KOPT-K1 (cell line): Measurements from ENCODE around the gene FAM222B.
"Not testable (repeated sequence)": the region's sequence is repeated elsewhere in the genome, so short reads cannot be mapped to it uniquely, and the experiment has no call there.

Experiments
- H3K27ac ChIP-seq: fragments of 200-600 bp; sonication (generic); 2 replicates; pipeline ENCODE4 v1.5.1; 2016; ENCODE audit warnings: antibody characterized with exemption, mild to moderate bottlenecking, low read depth, low read length; ENCODE audit not compliant: poor library complexity, severe bottlenecking
- H3K36me3 ChIP-seq: fragments of 200-600 bp; sonication (generic); 2 replicates; pipeline ENCODE4 v1.5.1; 2017; ENCODE audit warnings: antibody characterized with exemption, mild to moderate bottlenecking, low read length, moderate library complexity; ENCODE audit not compliant: insufficient read depth
- H3K9me3 ChIP-seq: fragments of 200-600 bp; sonication (generic); 2 replicates; pipeline ENCODE4 v1.5.1; 2017; ENCODE audit warnings: antibody characterized with exemption, low read length, mild to moderate bottlenecking; ENCODE audit not compliant: insufficient read depth, poor library complexity, severe bottlenecking

The FAM222B gene

DNA sequence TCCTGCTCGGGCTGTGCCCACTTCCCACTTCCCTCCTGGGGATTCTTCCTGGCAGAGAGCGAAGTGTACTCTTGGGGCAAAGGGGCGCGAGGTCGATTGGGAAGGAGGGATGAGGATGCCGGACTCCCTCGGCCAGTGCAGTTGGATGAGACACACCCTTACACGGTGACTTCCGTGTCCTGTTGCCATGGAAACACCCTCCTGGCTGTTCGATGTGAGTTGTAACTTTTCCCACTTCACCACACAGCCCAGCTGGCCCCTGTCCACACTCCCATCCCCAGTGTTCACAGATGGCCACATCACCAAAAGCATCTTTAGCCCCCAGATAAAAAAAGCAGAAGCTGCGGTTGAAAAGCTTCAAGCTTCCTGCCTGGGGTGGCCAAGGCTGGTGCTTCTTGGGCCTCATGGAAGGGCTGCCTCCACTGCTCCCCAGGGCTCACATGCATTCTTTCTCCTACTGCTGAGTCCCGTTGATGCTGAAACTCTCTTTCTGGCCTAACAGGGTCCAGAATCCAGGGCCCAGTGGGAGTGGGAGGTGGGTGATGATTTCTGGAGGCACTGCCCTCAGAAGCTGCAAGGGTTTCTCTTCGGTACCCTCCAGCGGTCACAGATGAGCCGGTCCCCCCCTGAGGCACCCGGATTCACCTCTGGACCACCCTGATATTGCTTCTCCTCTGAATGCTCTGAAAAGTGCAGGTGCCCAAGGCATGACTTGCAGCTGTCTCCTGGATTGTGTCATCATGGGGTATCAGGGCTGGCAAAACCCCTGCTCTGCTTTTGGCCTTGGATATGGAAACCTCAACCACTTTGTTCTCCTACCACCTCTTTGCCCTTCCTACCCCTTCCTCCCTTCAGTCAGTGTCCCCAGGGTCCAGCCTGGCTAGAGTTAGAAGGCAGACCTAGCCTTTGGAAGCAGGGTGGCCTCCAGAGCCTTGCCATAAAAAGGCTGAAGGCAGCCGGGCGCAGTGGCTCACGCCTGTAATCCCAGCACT lies 100.9 kb downstream of the FAM222B start:
- no peaks in the 10 kb centered on the region for H3K9me3 ChIP-seq
- peaks cover 4% of the 10 kb centered on the region; the same call in 1 of the 2 replicates for H3K36me3 ChIP-seq
- no peak overlapping the region for H3K27ac ChIP-seq

DNA sequence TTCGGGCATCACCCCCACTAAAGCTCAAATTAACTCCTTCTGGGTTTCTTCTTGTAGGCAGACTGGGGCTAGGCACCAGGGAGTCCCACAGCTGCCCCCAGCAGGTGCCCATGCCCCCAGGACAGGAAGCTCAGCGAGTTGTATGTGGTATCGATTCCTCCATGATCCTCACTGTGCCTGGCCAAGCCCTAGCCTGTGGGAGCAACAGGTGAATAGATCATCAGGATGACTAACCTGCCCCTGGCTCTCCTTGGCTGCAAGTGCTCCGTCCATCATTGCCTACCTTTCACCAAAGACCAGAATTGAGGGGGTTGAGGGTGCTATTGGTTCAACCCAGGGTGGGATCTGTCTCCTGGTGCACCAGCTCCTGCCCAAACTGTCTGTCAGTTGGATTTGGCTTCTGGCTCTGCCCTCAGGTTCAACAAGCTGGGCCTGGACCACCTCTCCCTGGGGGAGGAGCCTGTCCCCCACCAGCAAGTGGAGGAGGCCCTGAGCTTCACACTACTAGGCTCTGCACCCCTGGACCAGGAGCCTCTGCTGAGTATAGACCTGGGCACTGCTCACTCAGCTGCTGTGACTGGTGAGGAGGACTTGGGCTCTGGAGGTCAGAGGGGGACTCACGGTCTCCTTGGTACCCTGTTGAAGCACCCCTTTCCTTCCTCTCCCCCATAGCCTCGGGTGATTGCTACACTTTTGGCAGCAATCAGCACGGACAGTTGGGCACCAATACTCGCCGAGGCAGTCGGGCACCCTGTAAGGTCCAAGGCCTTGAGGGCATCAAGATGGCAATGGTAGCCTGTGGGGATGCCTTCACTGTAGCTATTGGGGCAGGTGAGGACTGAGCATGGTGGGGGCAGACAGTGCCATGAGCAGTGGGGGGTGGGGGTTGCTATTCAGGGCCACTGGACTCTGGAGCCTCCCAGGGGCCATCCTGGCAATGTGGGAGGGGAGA lies 101.9 kb downstream of the FAM222B start:
- no peaks in the 10 kb centered on the region for H3K36me3 ChIP-seq
- no peak overlapping the region for H3K27ac ChIP-seq
- no peaks in the 10 kb centered on the region for H3K9me3 ChIP-seq

DNA sequence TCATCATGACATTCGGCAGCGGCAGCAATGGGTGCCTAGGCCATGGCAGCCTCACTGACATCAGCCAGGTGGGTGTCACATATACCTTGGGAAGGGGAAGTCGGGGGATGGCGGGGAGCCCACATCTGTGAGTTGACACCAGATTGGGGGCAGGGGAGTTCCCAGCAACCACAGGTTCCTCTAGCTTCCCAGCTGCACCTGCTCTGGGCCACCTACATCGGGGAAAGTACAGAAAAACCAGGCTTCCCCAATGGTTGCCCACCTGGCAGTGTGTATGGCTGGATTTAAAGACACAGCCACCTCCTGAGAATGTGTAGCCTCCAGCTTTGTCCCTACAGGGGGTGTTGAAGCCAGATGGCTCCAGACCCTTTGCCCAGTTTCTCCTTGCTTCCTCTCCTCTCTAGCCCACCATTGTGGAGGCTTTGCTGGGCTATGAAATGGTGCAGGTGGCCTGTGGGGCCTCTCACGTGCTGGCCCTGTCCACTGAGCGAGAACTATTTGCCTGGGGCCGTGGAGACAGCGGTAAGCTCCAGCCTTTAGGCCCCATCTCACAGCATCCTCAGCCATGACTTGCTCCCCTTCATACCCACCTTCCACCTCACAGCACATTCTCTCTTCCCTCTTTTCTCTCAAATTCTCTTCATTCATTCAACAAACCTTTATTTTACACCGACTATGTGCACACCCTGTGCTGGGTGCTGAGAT lies 103.8 kb downstream of the FAM222B start:
- Histone ChIP-seq H3K36me3 (no peaks in the 10 kb centered on the region), H3K9me3 (no peaks in the 10 kb centered on the region), H3K27ac (no peak overlapping the region)

DNA sequence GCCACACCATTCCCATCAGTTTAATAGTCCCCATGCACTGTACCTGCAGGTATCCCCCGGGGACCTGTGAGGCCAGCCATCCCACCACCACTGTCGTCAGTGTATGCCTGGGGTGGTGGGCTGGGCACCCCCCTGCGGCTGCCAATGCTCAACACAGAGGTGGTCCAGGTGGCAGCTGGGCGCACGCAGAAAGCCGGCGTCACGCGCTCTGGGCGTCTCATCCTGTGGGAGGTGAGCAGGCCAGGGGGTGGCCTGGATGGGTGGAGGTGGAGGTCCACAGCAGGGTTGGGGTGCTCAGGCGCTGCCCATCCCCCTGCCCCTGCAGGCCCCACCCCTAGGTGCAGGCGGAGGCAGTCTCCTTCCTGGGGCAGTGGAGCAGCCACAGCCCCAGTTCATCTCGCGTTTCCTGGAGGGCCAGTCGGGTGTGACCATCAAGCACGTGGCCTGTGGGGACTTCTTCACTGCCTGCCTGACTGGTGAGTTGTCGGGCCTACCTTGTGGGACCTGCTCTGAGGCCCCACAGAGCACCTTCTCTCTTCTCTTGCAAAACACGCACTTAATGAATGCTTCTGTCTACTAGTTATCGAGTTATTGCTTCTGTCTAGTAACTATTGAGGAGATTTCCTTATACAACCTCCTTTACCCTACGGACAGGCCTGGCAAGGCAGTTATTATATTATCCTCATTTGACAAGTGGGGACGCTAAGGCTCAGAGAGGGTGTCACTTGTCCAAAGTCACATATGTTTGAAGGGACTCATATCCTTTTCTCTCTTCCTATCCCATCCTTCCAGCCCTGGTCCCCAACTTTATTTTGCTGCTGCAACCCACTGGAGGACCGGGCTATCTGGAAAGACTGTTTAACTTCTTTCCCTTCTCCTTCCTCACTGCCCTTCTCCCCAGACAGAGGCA lies 104.6 kb downstream of the FAM222B start:
- Histone ChIP-seq H3K36me3 (no peaks in the 10 kb centered on the region), H3K9me3 (no peaks in the 10 kb centered on the region), H3K27ac (no peak overlapping the region)

DNA sequence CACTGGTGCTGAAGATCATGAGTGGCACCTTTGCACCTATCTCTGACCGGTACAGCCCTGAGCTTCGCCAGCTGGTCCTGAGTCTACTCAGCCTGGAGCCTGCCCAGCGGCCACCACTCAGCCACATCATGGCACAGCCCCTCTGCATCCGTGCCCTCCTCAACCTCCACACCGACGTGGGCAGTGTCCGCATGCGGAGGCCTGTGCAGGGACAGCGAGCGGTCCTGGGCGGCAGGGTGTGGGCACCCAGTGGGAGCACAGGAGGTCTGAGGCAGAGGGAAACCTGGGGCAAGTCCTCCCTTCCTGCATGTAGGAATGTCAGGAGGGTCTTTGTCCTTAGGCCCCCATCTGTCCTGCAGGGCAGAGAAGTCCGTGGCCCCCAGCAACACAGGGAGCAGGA lies 105.3 kb downstream of the FAM222B start:
- Histone ChIP-seq H3K36me3 (no peaks in the 10 kb centered on the region), H3K27ac (no peak overlapping the region)

DNA sequence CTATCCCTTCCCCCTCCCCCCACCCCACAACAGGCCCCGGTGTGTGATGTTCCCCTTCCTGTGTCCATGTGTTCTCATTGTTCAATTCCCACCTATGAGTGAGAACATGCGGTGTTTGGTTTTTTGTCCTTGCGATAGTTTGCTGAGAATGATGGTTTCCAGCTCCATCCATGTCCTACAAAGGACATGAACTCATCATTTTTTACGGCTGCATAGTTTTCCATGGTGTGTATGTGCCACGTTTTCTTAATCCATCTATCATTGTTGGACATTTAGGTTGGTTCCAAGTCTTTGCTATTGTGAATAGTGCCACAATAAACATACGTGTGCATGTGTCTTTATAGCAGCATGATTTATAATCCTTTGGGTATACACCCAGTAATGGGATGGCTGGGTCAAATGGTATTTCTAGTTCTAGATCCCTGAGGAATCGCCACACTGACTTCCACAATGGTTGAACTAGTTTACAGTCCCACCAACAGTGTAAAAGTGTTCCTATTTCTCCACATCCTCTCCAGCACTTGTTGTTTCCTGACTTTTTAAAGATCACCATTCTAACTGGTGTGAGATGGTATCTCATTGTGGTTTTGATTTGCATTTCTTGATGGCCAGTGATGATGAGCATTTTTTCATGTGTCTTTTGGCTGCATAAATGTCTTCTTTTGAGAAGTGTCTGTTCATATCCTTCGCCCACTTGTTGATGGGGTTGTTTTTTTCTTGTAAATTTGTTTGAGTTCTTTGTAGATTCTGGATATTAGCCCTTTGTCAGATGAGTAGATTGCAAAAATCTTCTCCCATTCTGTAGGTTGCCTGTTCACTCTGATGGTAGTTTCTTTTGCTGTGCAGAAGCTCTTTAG lies 106.4 kb downstream of the FAM222B start:
- not testable (repeated sequence) for H3K27ac ChIP-seq, H3K9me3 ChIP-seq, H3K36me3 ChIP-seq

More for the DNA sequence above, 105.3 kb downstream of the FAM222B start:
- no peaks in the 10 kb centered on the region for H3K9me3 ChIP-seq

DNA sequence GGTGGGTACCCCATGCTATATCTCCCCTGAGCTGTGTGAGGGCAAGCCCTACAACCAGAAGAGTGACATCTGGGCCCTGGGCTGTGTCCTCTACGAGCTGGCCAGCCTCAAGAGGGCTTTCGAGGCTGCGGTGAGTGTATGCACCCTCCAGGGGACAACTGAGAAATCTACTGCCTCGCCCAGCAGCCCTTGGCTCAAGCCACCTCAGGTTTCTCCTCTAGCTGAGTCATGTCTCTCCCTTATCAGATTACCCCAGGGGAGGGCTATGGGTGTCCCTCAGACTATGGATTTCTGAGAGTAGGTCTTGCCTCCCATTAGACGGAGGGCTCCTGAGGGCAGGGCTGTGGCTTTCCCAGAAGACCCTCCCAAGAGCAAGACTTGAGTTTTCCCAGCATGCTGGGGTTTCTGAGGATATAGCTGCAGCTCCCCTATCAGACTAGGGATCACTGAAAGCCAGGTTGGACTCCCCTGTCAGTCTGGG lies 107.3 kb downstream of the FAM222B start:
- no peak overlapping the region for H3K27ac ChIP-seq
- no peaks in the 10 kb centered on the region for H3K36me3 ChIP-seq
- no peaks in the 10 kb centered on the region for H3K9me3 ChIP-seq

DNA sequence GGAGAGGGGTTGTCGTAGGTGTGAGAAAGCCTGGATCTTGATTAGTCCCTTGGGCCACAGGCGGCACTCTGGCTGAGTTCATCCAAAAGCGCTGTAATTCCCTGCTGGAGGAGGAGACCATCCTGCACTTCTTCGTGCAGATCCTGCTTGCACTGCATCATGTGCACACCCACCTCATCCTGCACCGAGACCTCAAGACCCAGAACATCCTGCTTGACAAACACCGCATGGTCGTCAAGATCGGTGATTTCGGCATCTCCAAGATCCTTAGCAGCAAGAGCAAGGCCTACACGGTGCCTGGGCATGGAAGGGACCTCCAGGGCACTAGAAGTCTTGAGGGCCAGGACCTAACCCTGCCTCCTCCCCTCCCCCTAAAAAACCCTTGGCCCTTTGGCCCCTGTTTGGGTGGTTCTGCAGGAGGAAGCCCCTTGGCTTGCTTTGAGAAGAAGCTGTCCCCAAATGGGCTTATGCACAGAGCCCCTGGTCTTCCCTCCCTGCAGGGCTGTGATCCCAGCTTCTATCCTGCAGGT lies 107.8 kb downstream of the FAM222B start:
- Histone ChIP-seq H3K9me3 (no peaks in the 10 kb centered on the region), H3K27ac (no peak overlapping the region)

DNA sequence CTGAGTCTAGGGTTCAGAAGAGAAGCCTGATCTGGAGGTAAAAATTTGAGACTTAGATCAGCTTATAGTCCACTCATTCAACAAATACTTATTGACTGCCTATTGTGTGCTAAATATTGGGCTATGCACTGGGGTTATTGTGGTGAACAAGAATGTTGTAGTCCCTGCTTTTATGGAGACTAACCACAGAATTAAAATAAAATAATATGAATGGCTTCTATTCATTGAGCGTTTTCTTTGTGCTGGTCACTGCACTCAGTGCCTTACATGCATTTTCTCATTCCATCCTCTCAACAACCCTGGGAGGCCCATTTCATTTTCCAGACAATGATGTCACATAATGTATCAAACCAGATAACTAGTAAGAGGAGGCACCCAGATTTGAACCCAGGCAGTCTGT lies 109.2 kb downstream of the FAM222B start:
- Histone ChIP-seq H3K9me3 (no peaks in the 10 kb centered on the region), H3K27ac (no peak overlapping the region), H3K36me3 (no peaks in the 10 kb centered on the region)

More for the DNA sequence above, 107.8 kb downstream of the FAM222B start:
- no peaks in the 10 kb centered on the region for H3K36me3 ChIP-seq

DNA sequence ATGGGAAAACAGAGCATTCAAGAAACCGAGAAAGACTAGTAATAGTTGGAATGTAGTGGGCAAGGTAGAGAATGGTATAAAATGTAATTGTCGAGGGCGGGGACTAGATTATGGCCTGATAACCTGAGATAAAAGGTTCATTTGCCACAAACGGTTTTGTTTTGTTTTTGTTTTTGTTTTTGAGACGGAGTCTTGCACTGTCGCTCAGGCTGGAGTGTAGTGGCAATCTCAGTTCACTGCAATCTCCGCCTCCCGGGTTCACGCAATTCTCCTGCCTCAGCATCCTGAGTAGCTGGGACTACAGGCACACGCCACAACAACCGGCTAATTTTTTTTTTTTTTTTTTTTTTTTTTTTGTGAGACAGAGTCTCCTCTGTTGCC lies 112.7 kb downstream of the FAM222B start:
- peaks cover 9% of the 10 kb centered on the region for H3K36me3 ChIP-seq
- H3K9me3 ChIP-seq: no peaks in the 10 kb centered on the region
- no peak overlapping the region for H3K27ac ChIP-seq

DNA sequence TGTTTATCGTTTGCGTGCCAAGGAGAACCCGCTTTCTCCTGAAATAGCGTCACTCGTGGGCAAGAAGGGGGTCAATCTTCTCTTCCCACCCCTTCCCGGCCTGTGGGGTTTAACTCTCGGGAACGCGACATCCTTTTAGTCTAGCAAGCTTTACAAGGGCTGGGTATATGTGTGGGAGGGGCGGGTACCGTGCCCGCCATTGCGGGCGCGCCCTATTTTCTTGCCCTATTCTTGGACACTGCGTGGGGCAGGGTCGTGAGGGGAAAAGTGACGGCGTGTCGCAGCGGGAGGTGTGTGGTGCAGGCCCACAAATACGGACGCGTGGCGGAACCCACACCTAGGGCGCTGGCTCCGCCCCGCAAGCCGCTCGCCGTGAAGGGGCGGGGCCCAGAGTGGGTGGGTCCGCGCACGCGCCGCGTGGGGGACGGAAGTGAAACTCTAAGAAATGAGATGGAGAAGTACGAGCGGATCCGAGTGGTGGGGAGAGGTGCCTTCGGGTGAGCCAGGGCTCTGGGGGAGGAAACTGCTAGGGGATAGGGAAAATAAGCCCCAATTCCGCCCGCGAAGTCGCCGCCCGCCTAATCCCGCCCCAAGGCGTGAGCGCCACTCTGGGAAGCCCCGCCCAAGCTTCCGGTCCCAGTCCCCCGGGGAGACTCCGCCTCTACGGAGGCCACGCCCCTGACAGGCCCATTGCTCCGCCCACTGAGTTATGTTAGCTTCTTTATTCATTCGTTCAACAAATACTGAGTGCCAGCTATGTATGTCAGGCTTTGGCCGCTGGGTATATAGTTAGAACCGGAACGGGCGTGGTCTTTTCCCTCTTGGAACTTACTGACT lies 114.0 kb downstream of the FAM222B start, which contains the start of gene NEK8:
Gene NEK8, plus strand, starts transcription at position 425 of the 837 bp plus-strand sequence. Its CDS starts 26 bp downstream, at position 451.
- Histone ChIP-seq H3K9me3 (no peaks in the 10 kb centered on the region), H3K36me3 (peaks cover 22% of the 10 kb centered on the region)

More for the DNA sequence above, 114.0 kb downstream of the FAM222B start, which contains the start of gene NEK8:
- peak within 1 kb of the TSS; percentile 94 for H3K27ac ChIP-seq
